ENCODE data around the gene TUBA4B.
"Not testable (repeated sequence)": the region's sequence is repeated elsewhere in the genome, so short reads cannot be mapped to it uniquely, and the experiment has no call there.

The TUBA4B gene

GRCh38 chr2:219291910-219292490 is 39.0 kb downstream of the TUBA4B start:
- no peak for DNase-seq

- DNase-seq: no peak
Measured at GRCh38 chr2:219292616-219293015, 39.6 kb downstream of the TUBA4B start.

GRCh38 chr2:219293736-219294231 is 40.7 kb downstream of the TUBA4B start:
- DNase-seq: no peak

GRCh38 chr2:219294356-219295351 is 41.6 kb downstream of the TUBA4B start:
- peak; percentile 80 to 94 (median 85) for DNase-seq

- no peak for DNase-seq
Measured at GRCh38 chr2:219296142-219296541, 43.1 kb downstream of the TUBA4B start.

- DNase-seq: no peak
Measured at GRCh38 chr2:219296631-219297391, 43.8 kb downstream of the TUBA4B start.

- peak; percentile 14 to 32 (median 24) for DNase-seq
Measured at GRCh38 chr2:219297766-219298456, 44.9 kb downstream of the TUBA4B start.

GRCh38 chr2:219298759-219299371 is 45.8 kb downstream of the TUBA4B start:
- DNase-seq: peak; percentile 80 to 91 (median 89)

GRCh38 chr2:219299372-219299760 is 46.3 kb downstream of the TUBA4B start:
- no peak for DNase-seq

- no peak for DNase-seq
Measured at GRCh38 chr2:219300022-219300421, 47.0 kb downstream of the TUBA4B start.

- DNase-seq: no peak
Measured at GRCh38 chr2:219302412-219302968, 49.4 kb downstream of the TUBA4B start.

GRCh38 chr2:219304223-219304622 is 51.2 kb downstream of the TUBA4B start:
- no peak for DNase-seq

GRCh38 chr2:219306047-219306446 is 53.0 kb downstream of the TUBA4B start:
- DNase-seq: no peak

GRCh38 chr2:219308142-219309101 is 55.4 kb downstream of the TUBA4B start:
- peak; percentile 77 to 91 (median 83) for DNase-seq

GRCh38 chr2:219309278-219309677 is 56.2 kb downstream of the TUBA4B start, which contains the start of gene PTPRN:
PTPRN (minus strand) TSS chr2:219309401; CDS start chr2:219309332, 69 bp downstream.
- no peak for DNase-seq

- not testable (repeated sequence) for DNase-seq
Measured at GRCh38 chr2:219312683-219313263, 59.7 kb downstream of the TUBA4B start.

- no peak for DNase-seq
Measured at GRCh38 chr2:219314804-219315468, 61.9 kb downstream of the TUBA4B start.

All from suppressor macrophage treated with lipopolysaccharide for 1 hour (primary cell).